22Rv1 (cell line): ENCODE results near the gene SULT4A1.

ENCODE experiments used
- ZFX ChIP-seq: fragments of 450-650 bp; IDR thresholded peaks from 2 replicates; pipeline ENCODE4 v1.6.1; 2017; ENCODE audit warnings: antibody characterized with exemption, borderline replicate concordance
- TF ChIP-seq, protein P1 (sequence below): fragments of 450-650 bp; IDR thresholded peaks from 2 replicates; pipeline ENCODE4 v1.5.1; 2017; ENCODE audit warnings: mild to moderate bottlenecking

DNA sequence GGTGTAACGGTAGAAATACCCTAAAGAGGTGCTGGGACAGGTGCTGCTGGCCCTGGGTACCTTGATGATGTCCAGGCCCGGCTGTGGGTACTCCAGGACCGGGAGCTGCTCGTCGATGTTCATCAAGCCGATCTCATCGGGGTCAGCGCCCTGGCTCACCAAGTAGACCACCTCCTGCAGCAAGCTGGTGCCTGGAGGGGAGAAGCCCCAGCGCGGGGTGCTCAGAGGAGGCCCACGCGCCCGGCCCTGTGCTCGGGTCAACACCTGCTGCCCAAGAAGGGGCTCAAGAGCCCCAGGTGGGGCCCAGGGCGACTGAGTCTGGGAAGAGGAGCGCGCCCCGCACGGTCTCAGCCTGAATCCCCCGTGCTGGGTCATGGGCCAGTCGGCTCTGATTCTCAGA is 20.6 kb downstream of the SULT4A1 start:
- TF ChIP-seq, protein P1, sequence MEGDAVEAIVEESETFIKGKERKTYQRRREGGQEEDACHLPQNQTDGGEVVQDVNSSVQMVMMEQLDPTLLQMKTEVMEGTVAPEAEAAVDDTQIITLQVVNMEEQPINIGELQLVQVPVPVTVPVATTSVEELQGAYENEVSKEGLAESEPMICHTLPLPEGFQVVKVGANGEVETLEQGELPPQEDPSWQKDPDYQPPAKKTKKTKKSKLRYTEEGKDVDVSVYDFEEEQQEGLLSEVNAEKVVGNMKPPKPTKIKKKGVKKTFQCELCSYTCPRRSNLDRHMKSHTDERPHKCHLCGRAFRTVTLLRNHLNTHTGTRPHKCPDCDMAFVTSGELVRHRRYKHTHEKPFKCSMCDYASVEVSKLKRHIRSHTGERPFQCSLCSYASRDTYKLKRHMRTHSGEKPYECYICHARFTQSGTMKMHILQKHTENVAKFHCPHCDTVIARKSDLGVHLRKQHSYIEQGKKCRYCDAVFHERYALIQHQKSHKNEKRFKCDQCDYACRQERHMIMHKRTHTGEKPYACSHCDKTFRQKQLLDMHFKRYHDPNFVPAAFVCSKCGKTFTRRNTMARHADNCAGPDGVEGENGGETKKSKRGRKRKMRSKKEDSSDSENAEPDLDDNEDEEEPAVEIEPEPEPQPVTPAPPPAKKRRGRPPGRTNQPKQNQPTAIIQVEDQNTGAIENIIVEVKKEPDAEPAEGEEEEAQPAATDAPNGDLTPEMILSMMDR, result no peak
- no peak for TF ChIP-seq ZFX
